Lung (tissue), 12 donors: ENCODE results near the gene TMEM151B. TPM values are rescaled to one million over a fixed set of nuclear protein-coding genes. Genes with fewer than 3 reads are reported as not detected.

Experiments
- ATAC-seq: fragments of 200-7000 bp; cut with Tn5 transposase; one replicate; pipeline ENCODE4 v1.9.1; 2020; ENCODE audit warnings: moderate number of reproducible peaks; ENCODE audit not compliant: insufficient read depth, low FRiP score
- DNase-seq, 3 donors: peaks; one replicate each; pipeline ENCODE4 v3.0.0-alpha.2; 2013 to 2017
- H3K27ac ChIP-seq, 2 donors: one replicate each; pipeline ENCODE4 v1.5.1; 2013; ENCODE audit warnings: mild to moderate bottlenecking in 2 of 2, moderate library complexity in 2 of 2, control low read depth in 1 of 2, inconsistent platforms in 1 of 2, low read depth in 1 of 2, low read length in 1 of 2
- H3K27me3 ChIP-seq, 3 donors: one replicate each; pipeline ENCODE4 v1.5.1; 2013; ENCODE audit warnings: low read length in 2 of 3; ENCODE audit not compliant: control insufficient read depth in 3 of 3, insufficient read depth in 3 of 3
- H3K36me3 ChIP-seq, 4 donors: one replicate each; pipeline ENCODE4 v1.5.1; 2013; ENCODE audit warnings: low read length in 4 of 4, mild to moderate bottlenecking in 1 of 4, moderate library complexity in 1 of 4; ENCODE audit not compliant: control insufficient read depth in 4 of 4, insufficient read depth in 4 of 4
- H3K4me1 ChIP-seq, 5 donors: one replicate each; pipeline ENCODE4 v1.5.1; 2013; ENCODE audit warnings: low read length in 5 of 5, mild to moderate bottlenecking in 2 of 5, moderate library complexity in 1 of 5; ENCODE audit not compliant: control insufficient read depth in 5 of 5, insufficient read depth in 5 of 5
- H3K4me3 ChIP-seq: one replicate; pipeline ENCODE4 v1.5.1; 2013; ENCODE audit warnings: mild to moderate bottlenecking, control low read depth, moderate library complexity
- H3K9ac ChIP-seq, 2 donors: one replicate each; pipeline ENCODE4 v1.5.1; 2013; ENCODE audit warnings: low read length in 2 of 2, control low read depth in 1 of 2; ENCODE audit not compliant: insufficient read depth in 1 of 2
- H3K9me3 ChIP-seq, 4 donors: one replicate each; pipeline ENCODE4 v1.5.1; 2013; ENCODE audit warnings: low read length in 3 of 4, mild to moderate bottlenecking in 1 of 4, moderate library complexity in 1 of 4; ENCODE audit not compliant: control insufficient read depth in 4 of 4, insufficient read depth in 3 of 4
- CTCF ChIP-seq: IDR thresholded peaks from 2 replicates; pipeline ENCODE4 v1.5.1; 2012; ENCODE audit warnings: mild to moderate bottlenecking; ENCODE audit errors: control extremely low read depth, extremely low read depth
- WGBS, 2 donors: extraction: QIAGEN DNeasy Blood & Tissue Kit; methylation state at CpG; one replicate each; pipeline ENCODE4 v1.1.7; 2013; 5-methylcytosine and 5-hydroxymethylcytosine counted together
- polyA plus RNA-seq, 2 donors: library from polyadenylated mRNA; stranded (reverse); fragments of 200-250 nt; gene quantifications; one replicate each; pipeline ENCODE4 v1.2.1, GENCODE V29; 2013
- total RNA-seq, 2 donors: library from RNA; depleted of rRNA in 1 of 2; stranded (reverse); fragments of >200 nt in 1 of 2; gene quantifications; one replicate each; pipeline ENCODE4 v1.2.1, GENCODE V29; 2014 to 2021
- donor health status: control.
- donor health status: control.
- donor health status: Bipolar disorder and iron deficiency.
- donor health status: healthy.
- donor health status: DM: yes; HTN: yes; CAD: no.

TMEM151B gene
- total and polyA plus RNA-seq, 4 donors = 0.02 to 0.21 (median 0.08) TPM

DNA sequence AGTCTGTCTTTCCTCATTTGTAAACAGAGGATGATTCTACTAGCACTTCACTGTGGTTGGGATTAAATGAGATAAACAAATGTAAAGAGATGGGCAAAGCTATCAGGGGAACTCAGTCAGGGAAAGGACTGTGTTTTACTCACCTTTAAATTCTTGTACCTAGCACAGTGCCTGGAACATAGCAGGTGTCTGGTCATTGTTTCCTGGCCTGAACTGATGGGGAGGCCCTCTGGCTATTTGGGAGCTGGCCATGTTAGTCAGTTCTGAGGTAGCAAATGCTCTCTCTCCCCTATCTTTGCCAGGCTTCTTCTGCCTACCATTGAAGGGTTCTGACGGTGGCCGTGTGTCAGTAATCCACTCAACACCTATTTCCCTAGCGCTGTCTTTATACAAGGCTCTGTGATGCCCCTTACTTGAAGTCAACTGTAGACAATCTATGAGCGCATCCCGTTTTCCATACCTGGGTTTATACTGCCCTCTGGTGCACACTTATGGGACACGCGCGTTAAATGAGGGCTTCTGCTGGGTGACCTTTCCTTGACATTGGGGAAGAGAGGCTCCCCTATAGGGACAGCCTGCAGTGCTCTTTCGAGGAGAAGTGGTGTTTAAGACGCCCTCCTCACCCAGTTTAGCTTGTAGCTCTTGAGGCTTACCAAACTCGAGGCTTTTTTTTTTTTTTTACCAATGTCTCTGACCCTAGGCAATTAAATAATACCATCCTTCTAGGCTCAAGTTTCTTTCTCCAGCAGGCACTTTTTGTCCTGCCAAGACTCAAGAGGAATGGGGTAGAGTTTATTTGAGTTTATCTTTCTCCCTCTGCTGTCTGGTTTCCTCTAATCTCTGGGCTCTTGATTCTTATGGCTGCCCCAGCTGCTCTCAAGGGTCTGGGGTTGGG, 68.2 kb downstream of the TMEM151B start:
- Histone ChIP-seq H3K9ac (no peak overlapping the region), H3K4me1 (peaks cover 0 to 7% (median 4%) of the 10 kb centered on the region in 5 donors), H3K27ac (no peak overlapping the region), H3K36me3 (no peaks in the 10 kb centered on the region), H3K4me3 (no peak overlapping the region), H3K9me3 (no peaks in the 10 kb centered on the region), H3K27me3 (peaks cover 0 to 34% (median 20%) of the 10 kb centered on the region in 3 donors)
- 2 to 3% methylated on average over 11 of the region's 11 CpGs for WGBS, 2 donors
- peak; percentile 59 to 70 (median 64) for DNase-seq
- peak; percentile 75 for TF ChIP-seq CTCF
- ATAC-seq = peak; percentile 73

- ATAC-seq (no peak), DNase-seq (no peak)
- Histone ChIP-seq H3K4me1 (peaks cover 0 to 7% (median 4%) of the 10 kb centered on the region in 5 donors), H3K4me3 (no peak overlapping the region), H3K27me3 (peaks cover 0 to 36% (median 25%) of the 10 kb centered on the region in 3 donors), H3K27ac (no peak overlapping the region), H3K9ac (no peak overlapping the region), H3K9me3 (no peaks in the 10 kb centered on the region), H3K36me3 (no peaks in the 10 kb centered on the region)
- 77 to 88% methylated on average over 5 of the region's 5 CpGs for WGBS, 2 donors
- TF ChIP-seq CTCF = no peak
These were observed 69.1 kb downstream of the TMEM151B start for GRCh38 chr6:44339301-44339700.

- Histone ChIP-seq H3K4me1 (peaks cover 0 to 7% (median 4%) of the 10 kb centered on the region in 5 donors), H3K36me3 (no peaks in the 10 kb centered on the region), H3K4me3 (no peak overlapping the region), H3K27me3 (peaks cover 0 to 43% (median 32%) of the 10 kb centered on the region in 3 donors), H3K9ac (no peak overlapping the region), H3K27ac (no peak overlapping the region), H3K9me3 (no peaks in the 10 kb centered on the region)
- 64 to 75% methylated on average over 7 of the region's 7 CpGs for WGBS, 2 donors
- no peak for ATAC-seq
- DNase-seq = no peak
- TF ChIP-seq CTCF = no peak
These were observed 69.7 kb downstream of the TMEM151B start for GRCh38 chr6:44339763-44340625.
